ENCODE data around the gene SFMBT2. TPM values are rescaled to one million over a fixed set of nuclear protein-coding genes. Genes with fewer than 3 reads are reported as not detected.

Gene SFMBT2
- total RNA-seq, 2 donors from 2014 or later: 7.9 TPM

DNA sequence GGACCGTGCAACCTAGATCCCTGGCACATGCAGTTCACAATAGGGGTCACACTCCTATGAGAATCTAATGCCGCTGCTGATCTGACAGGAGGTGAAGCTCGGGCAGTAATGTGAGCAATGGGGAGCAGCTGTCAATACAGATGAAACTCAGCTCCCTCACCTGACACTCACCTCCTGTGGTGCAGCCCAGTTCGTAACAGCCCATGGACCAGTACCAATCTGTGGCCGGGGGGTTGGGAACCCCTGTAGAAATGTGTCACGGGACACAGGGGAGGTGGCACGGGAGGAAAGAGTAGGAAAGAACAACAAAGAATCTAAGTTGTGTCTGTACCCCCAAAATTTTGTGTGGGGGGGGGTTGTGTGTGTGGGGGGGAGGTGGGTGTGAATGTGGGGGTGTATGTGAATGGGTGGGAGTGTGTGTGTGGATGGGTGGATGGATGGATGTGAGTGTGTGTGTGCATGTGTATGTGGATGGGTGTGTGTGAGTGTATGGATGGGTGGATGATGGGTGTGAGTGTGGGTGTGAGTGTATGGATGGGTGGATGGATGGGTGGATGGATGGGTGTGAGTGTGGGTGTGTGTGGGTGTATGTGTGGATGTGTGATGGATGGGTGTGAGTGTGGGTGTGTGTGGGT, 33.1 kb downstream of the SFMBT2 start:
- Histone ChIP-seq H3K4me1 (no peaks in the 10 kb centered on the region), H3K27ac (no peak overlapping the region), H3K4me3 (no peak overlapping the region), H3K36me3 (peaks cover 11% of the 10 kb centered on the region), H3K9me3 (no peaks in the 10 kb centered on the region), H3K27me3 (no peaks in the 10 kb centered on the region)
- TF ChIP-seq, protein P1, sequence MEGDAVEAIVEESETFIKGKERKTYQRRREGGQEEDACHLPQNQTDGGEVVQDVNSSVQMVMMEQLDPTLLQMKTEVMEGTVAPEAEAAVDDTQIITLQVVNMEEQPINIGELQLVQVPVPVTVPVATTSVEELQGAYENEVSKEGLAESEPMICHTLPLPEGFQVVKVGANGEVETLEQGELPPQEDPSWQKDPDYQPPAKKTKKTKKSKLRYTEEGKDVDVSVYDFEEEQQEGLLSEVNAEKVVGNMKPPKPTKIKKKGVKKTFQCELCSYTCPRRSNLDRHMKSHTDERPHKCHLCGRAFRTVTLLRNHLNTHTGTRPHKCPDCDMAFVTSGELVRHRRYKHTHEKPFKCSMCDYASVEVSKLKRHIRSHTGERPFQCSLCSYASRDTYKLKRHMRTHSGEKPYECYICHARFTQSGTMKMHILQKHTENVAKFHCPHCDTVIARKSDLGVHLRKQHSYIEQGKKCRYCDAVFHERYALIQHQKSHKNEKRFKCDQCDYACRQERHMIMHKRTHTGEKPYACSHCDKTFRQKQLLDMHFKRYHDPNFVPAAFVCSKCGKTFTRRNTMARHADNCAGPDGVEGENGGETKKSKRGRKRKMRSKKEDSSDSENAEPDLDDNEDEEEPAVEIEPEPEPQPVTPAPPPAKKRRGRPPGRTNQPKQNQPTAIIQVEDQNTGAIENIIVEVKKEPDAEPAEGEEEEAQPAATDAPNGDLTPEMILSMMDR (IDR thresholded peaks at IDR 0.05): no peak
- DNase-seq (ENCODE audit: low spot score): no peak

GRCh38 chr10:7374795-7375194, 36.0 kb downstream of the SFMBT2 start:
- Histone ChIP-seq H3K27ac (no peak overlapping the region), H3K4me1 (no peaks in the 10 kb centered on the region), H3K9me3 (no peaks in the 10 kb centered on the region), H3K4me3 (no peak overlapping the region), H3K36me3 (no peaks in the 10 kb centered on the region), H3K27me3 (no peaks in the 10 kb centered on the region)
- DNase-seq (ENCODE audit: low spot score): no peak
- TF ChIP-seq, protein P1 (IDR thresholded peaks at IDR 0.05): no peak

GRCh38 chr10:7373039-7373438, 37.8 kb downstream of the SFMBT2 start:
- H3K27ac ChIP-seq: no peak overlapping the region
- no peaks in the 10 kb centered on the region for H3K4me1 ChIP-seq
- TF ChIP-seq, protein P1 (IDR thresholded peaks at IDR 0.05): no peak
- H3K9me3 ChIP-seq: no peaks in the 10 kb centered on the region
- H3K36me3 ChIP-seq: no peaks in the 10 kb centered on the region
- no peak for DNase-seq (ENCODE audit: low spot score)
- H3K4me3 ChIP-seq: no peak overlapping the region
- no peaks in the 10 kb centered on the region for H3K27me3 ChIP-seq

DNA sequence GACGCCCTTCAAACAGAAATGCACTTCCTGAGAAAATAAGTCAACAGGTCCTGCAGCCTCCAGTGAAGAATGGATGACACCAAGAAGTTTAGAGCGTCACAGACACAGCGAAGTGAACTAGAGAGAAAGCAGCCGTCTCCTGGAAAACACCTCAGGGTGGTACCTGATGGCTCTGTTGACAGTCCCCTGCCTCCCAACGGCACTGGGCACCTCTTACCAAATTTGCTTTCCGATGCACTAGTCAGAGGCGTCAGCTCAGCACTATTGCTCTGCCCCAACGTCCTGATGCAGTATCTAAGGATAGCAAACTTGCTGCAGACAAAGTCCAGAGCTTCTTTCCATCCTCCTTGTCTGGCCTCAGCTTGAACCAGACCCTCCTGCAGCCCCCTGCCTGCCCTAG, 38.3 kb downstream of the SFMBT2 start:
- Histone ChIP-seq H3K4me3 (no peak overlapping the region), H3K4me1 (no peaks in the 10 kb centered on the region), H3K27me3 (no peaks in the 10 kb centered on the region), H3K36me3 (peaks cover 4% of the 10 kb centered on the region), H3K27ac (no peak overlapping the region), H3K9me3 (no peaks in the 10 kb centered on the region)
- DNase-seq (ENCODE audit: low spot score): no peak
- TF ChIP-seq, protein P1 (IDR thresholded peaks at IDR 0.05): no peak

GRCh38 chr10:7370511-7370910, 40.3 kb downstream of the SFMBT2 start:
- H3K4me1 ChIP-seq: no peaks in the 10 kb centered on the region
- no peaks in the 10 kb centered on the region for H3K9me3 ChIP-seq
- H3K4me3 ChIP-seq: no peak overlapping the region
- no peaks in the 10 kb centered on the region for H3K27me3 ChIP-seq
- TF ChIP-seq, protein P1 (IDR thresholded peaks at IDR 0.05): no peak
- no peak overlapping the region for H3K27ac ChIP-seq
- DNase-seq (ENCODE audit: low spot score): no peak
- peaks cover 8% of the 10 kb centered on the region for H3K36me3 ChIP-seq

All from right atrium auricular region (tissue), 2 donors.